GM20431 (cell line): ENCODE results near the gene CAMSAP1.

ENCODE experiments used
- in situ Hi-C: fragments of 300-500 bp; cut with MseI, MboI; formaldehyde crosslinking; loops from one replicate; pipeline ENCODE4 v1.15.0; 2020; ENCODE audit warnings: low sequenced_read_pairs; ENCODE audit not compliant: unreplicated experiment

The CAMSAP1 gene

DNA sequence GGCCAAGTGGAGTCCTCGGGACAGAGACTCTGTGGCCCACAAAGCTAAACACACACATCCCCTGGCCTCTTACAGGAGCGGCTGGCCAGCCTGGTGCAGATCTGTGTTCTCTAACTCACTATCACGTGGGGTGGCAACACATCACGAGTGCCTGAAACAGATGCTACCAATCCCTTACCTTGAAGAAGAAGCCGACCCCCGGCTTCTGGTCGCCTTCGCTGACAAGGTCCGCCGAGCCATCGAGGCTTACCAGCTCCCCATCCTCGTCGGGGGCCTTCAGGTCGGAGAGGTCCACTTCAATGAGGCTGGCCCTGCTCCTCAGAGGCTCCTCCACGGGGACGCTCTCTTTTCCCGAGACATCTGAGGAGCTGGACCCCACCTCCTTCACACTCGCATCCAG, 86.7 kb downstream of the CAMSAP1 start:
- in situ Hi-C loops = no loop called here

DNA sequence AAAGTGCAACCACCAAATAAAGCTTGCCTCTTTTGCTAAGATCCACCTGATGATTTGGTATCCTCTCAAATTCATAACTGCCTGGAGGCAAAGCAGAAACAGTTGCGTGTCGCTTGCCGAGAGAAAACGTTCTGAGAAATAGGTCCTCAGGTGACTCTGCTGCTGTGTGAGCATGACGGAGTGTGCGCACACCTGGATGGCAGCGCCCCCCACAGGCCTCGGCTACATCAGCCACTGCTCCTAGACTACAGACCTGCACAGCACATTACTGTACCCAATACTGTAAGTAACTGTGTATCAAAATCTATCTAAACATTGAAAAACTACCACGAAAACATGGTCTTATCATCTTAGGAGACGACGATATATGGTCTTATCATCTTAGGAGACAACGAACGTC, 87.4 kb downstream of the CAMSAP1 start:
- in situ Hi-C loops = no loop called here

- in situ Hi-C loops = no loop called here
These were observed 88.4 kb downstream of the CAMSAP1 start for GRCh38 chr9:135818718-135819475.

DNA sequence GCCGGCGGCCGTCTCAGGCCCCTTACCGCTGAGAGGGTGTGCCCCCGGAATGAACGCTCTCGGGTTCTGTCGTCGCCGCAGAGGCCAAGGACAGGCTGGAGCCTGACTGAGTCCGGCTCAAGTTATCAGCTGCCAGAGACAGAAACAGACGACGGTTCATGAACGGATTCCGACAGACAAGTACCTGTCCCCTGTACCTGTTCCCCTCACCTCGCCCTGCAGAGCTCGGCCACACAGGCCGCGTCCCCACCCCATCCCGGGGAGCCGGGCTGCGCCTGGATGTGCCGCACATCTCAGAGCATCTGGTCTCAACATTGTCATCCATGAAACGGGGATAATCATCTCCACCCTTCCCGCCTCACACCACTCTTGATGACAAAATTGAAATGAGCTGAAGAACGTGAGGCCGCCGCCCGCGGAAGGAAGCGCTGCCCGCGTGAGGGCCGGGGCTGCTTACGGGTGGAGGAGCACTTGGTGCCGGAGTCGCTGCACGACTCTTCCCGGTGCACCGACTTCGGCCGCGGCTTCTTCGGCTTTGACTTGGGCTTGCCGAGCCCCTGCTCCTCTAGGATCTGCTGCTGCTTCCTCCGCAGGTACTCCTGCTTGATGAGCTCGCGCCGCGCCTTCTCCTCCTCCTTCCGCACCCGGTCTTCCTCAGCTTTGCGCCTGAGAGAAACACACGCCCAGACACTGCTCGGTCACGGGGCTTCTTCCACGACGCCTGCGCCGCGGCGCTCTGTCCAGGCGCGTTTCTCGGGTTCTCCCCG, 89.2 kb downstream of the CAMSAP1 start:
- in situ Hi-C loops = no loop called here

DNA sequence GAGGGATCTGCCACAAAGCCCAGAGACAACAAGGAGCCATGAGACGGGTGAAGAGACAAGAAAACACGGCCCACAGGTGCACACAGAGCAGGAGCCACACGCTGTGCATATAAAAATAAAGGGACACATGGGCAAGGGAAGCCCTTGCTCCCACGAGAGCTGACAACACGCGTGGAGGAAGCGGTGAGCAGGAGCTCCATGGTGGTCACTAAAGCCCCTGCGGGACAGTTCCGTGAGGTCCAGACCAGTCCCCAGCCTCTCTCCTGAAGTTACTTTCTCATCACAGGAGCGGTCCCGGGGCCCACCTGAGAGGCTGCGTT, 90.7 kb downstream of the CAMSAP1 start:
- in situ Hi-C loops = no loop called here

DNA sequence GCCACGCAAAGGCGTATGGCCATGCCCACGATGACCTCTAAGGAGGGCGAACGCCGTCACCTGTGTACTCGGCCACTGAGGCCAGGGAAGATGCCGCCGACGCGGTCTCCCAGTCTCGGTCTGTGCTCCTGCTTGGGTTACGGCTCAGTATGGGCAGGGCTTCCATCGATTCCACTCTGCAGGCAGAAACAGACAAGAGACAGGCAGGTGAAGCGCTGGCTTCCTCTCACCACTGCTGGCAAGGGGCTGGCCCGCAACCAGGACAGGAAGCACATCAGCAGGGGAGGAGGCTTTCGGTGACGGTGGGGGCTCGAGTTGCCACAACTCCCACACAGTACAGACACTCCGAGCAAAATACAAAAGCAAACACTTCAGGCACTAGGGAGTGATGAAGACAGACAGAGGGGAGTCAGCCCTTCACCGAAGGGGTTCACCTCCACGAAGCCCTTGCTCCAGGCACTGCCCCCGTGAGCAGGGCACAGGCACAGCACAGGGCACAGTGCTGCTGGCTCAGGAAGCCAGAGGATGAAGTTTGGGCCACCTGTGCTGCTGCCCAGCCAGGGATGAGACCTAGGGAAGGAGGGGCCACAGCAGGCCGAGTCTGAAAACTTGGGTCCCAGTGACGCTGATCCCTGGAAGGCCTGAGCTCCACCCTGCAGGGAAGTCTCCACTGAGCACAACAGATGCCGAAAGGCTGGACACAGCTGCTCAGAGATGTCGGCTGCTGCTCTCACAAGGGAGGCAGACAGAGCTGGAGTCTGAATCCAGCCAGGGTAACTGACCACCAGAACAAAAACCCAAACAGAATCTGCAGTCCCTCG, 91.3 kb downstream of the CAMSAP1 start:
- in situ Hi-C loops = no loop called here

GRCh38 chr9:135815413-135815812, 91.9 kb downstream of the CAMSAP1 start:
- in situ Hi-C loops = no loop called here

GRCh38 chr9:135814421-135815095, 92.8 kb downstream of the CAMSAP1 start:
- in situ Hi-C loops = no loop called here

GRCh38 chr9:135813671-135814290, 93.6 kb downstream of the CAMSAP1 start:
- in situ Hi-C loops = no loop called here

GRCh38 chr9:135812961-135813360, 94.4 kb downstream of the CAMSAP1 start:
- in situ Hi-C loops = no loop called here

DNA sequence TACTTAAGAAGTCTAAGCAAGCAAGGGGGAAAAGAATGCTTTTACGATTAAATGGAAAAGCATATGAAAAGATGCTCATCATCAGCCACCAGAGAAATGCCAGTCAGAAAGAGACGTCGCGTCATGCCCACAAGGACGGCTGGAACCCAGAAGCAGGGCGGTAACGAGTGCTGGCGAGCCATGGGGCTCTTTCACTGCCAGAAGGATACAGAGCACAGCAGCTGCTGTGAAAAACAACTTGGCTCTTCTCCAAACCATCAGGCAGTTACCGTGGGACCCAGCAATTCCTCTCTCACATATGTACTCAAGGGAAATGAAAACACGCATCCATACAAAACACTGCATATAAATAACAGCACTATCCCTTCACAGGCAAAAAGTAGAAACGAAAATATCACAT, 95.5 kb downstream of the CAMSAP1 start:
- in situ Hi-C loops = no loop called here

DNA sequence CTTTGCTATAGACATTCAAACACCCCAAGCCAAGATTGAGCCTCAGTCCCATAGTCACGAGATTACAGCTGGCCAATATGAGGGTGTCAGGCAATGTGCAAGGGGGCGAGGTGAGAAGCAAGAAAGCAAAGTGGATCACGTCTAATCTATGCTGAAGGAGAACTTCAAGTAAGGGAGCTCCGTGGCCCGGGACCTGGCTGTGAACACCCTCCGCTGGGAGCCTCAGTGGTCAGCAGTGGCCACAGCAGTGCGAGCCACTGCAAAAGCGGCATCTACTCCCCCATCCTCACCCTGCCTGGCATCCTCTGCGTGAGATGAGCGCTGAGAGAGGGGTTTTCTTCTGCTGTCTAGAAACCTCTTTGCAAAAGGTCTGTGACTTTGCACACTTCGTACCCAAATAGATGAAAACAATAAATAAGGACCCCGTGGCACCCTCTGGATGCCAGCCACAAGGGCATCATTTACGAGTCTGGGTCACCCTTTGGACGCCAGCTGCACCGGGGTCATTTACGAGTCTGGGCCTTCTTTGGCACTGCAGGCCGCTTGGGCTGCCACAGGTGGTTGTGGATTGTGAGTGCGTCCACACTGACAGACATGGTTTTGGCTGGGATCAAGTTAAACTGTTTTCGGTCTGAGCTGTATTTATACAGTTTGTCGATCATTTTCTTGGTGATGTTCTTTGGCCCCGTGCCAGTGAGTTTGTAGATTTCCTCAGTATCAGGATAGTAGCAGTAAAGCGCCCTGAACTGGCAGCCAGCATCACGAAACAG, 96.4 kb downstream of the CAMSAP1 start:
- in situ Hi-C loops = no loop called here

DNA sequence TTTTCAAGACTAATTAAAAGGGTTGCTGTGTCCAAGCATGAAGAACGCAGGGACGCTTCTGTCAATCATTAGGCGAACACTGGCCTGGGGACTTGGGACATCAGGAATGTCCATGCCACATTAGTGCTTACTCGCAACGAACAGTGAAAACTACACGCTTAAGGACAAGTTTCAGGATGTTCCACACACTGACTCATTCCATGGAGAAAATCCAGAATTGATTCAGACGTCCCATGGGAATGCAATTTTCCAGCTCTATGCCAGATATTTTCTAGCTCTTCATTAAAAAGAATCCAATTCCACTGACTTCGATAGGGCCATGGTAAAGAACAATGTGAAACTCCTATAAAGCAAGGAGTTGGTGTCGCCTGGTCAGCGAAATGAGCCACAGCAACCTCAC, 98.2 kb downstream of the CAMSAP1 start:
- in situ Hi-C loops = no loop called here

GRCh38 chr9:135805422-135806022, 101.8 kb downstream of the CAMSAP1 start:
- in situ Hi-C loops = no loop called here

- in situ Hi-C loops = no loop called here
These were observed 102.5 kb downstream of the CAMSAP1 start for GRCh38 chr9:135804581-135805421.

DNA sequence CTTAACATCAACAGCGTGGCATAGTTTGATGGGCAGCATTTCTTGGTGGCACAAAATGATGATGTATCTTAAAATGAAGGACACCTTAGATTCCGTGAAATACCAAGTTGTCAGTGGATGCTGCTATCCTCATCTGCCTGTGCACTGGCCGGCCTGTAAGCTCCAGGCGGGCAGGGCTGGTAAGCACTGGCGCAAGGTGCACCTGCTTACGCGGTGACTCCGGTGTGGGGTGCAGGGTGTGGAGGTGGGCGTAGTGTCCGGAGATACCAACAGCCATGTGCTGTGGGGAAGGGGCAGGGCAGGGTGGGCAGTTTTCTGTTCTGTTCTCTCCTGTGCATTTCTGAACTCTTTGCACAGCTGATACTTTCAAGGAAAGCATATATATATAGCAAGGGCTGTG, 103.9 kb downstream of the CAMSAP1 start:
- in situ Hi-C loops = no loop called here

DNA sequence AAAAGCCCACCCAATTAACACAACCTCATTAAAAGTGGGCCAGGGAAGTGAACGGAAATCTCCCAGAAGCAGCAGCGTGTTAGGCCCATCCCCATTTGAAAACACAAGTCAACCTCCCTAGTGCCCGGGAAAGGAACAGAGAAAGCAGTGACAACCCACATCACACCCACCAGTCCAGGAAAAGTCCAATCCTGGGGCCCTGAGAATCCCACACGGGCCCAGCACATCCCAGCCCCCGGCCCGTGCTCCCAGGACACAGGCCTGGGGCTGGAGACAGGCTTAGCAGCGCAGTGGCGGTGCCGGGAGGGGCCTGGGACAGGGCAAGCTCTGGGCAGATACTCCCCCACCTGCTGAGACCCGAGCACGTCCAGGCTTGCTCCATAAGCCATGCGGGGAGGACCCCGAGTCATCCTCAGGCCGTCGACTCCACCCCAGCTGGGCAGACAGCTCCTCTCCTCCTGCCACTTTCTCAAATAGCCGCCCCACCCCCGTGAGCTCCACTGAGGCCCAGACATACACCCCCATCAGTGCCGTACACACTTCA, 104.4 kb downstream of the CAMSAP1 start:
- in situ Hi-C loops = no loop called here

DNA sequence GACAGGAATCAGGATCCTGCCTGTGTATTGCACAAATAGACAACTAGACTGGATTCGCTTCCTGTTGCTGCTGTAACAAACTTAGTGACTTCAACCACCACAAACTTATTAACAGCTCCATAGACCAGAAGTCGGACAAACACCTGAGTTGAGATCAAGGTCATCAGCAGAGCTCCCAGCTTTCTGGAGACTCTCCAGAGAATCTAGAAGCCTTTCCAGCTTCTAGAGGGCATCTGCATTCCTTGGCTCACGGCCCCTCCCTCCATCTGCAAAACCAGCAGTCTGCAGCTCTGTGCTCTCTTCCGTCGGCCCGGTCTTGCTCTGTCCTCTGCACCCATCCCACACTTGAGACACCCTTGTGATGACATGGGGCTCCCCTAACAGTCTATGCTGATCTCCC, 106.3 kb downstream of the CAMSAP1 start:
- in situ Hi-C loops = no loop called here
